ENCODE data around the gene C5orf47.

The C5orf47 gene

GRCh38 chr5:173988554-173989431, at the start of gene C5orf47:
Gene C5orf47 (plus strand): TSS chr5:173989170. CDS start chr5:173989264, 94 bp downstream.
- DNase-seq: no peak

GRCh38 chr5:173940269-173940668, 48.7 kb upstream of the C5orf47 start:
- DNase-seq: no peak

GRCh38 chr5:173941102-173941501, 47.9 kb upstream of the C5orf47 start:
- DNase-seq: no peak

GRCh38 chr5:173941758-173942401, 47.1 kb upstream of the C5orf47 start:
- DNase-seq: no peak

GRCh38 chr5:173944511-173944910, 44.5 kb upstream of the C5orf47 start:
- DNase-seq: no peak

- DNase-seq: no peak
Observed at GRCh38 chr5:173945160-173945559, 43.8 kb upstream of the C5orf47 start.

GRCh38 chr5:173946323-173946722, 42.6 kb upstream of the C5orf47 start:
- no peak for DNase-seq

- no peak for DNase-seq
Observed at GRCh38 chr5:173950829-173951228, 38.1 kb upstream of the C5orf47 start.

GRCh38 chr5:173953528-173954090, 35.4 kb upstream of the C5orf47 start:
- DNase-seq: no peak

GRCh38 chr5:173954671-173955521, 34.1 kb upstream of the C5orf47 start:
- no peak for DNase-seq

GRCh38 chr5:173960986-173961385, 28.0 kb upstream of the C5orf47 start:
- DNase-seq: no peak

GRCh38 chr5:173961418-173961817, 27.6 kb upstream of the C5orf47 start:
- DNase-seq: no peak

GRCh38 chr5:173962436-173962972, 26.5 kb upstream of the C5orf47 start:
- DNase-seq: no peak

GRCh38 chr5:173963182-173963838, 25.7 kb upstream of the C5orf47 start:
- no peak for DNase-seq

- DNase-seq: no peak
Observed at GRCh38 chr5:173963867-173964441, 25.0 kb upstream of the C5orf47 start.

GRCh38 chr5:173964506-173964905, 24.5 kb upstream of the C5orf47 start:
- DNase-seq: no peak

GRCh38 chr5:173967241-173967640, 21.7 kb upstream of the C5orf47 start:
- DNase-seq: no peak

GRCh38 chr5:173968154-173968797, 20.7 kb upstream of the C5orf47 start:
- no peak for DNase-seq

- peak; percentile 6 for DNase-seq
Observed at GRCh38 chr5:173969167-173970049, 19.6 kb upstream of the C5orf47 start.

All from hematopoietic multipotent progenitor cell treated with erythropoietin and hydrocortisone succinate and interleukin-3 and kit ligand, for 6 days (in vitro differentiated cells).